Right cardiac atrium (tissue), 5 donors: ENCODE results near the gene CSMD2. TPM values are rescaled to one million over a fixed set of nuclear protein-coding genes. Genes with fewer than 3 reads are reported as not detected.
"Not testable (repeated sequence)": the region's sequence is repeated elsewhere in the genome, so short reads cannot be mapped to it uniquely, and the experiment has no call there.

Experiments
- ATAC-seq, 2 donors: fragments of 200-7000 bp; cut with Tn5 transposase; one replicate each; pipeline versions ENCODE4 v1.8.0 to v1.9.1; 2020; ENCODE audit warnings: moderate library complexity in 2 of 2, mild to moderate bottlenecking in 1 of 2
- DNase-seq, 3 donors: peaks; one replicate each; pipeline ENCODE4 v3.0.0-alpha.2; 2020
- H3K27ac ChIP-seq: one replicate; pipeline ENCODE4 v1.5.1; 2013; ENCODE audit warnings: mild to moderate bottlenecking, low read length, control low read depth, moderate library complexity
- H3K27me3 ChIP-seq: one replicate; pipeline ENCODE4 v1.6.1; 2013; ENCODE audit not compliant: control insufficient read depth, insufficient read depth
- H3K4me1 ChIP-seq: one replicate; pipeline ENCODE4 v1.6.1; 2013; ENCODE audit warnings: low read length; ENCODE audit not compliant: control insufficient read depth, insufficient read depth
- H3K4me3 ChIP-seq: one replicate; pipeline ENCODE4 v1.5.1; 2013; ENCODE audit warnings: low read length, control low read depth
- H3K9me3 ChIP-seq: one replicate; pipeline ENCODE4 v1.6.1; 2013; ENCODE audit warnings: low read length; ENCODE audit not compliant: control insufficient read depth
- WGBS: extraction: QIAGEN DNeasy Blood & Tissue Kit; methylation state at CpG from one replicate; pipeline ENCODE4 v1.1.7; 2013; 5-methylcytosine and 5-hydroxymethylcytosine counted together
- intact Hi-C, 4 donors: fragments of 100-400 bp; cut with DNase I; formaldehyde crosslinking; loops; one replicate each; pipeline versions ENCODE4 v1.11.0 to v1.14.0; 2022 to 2023
- long read RNA-seq, 4 donors: library from polyadenylated mRNA; unstranded; transcript quantifications; one replicate each; pipeline ENCODE4 v2.0.0, GENCODE V29; 2020 to 2021
- polyA plus RNA-seq: library from polyadenylated mRNA; stranded (reverse); fragments of 200-250 nt; gene quantifications from one replicate; pipeline ENCODE4 v1.2.3, GENCODE V29; 2013
- total RNA-seq, 4 donors: library from RNA; stranded (reverse); fragmentation: NEBNext Ultra II Directional; extraction: Animal tissue kit (Norgen Biotek cat#: 25700); gene quantifications; one replicate each; pipeline ENCODE4 v1.2.1, GENCODE V29; 2021
- donor health status: healthy with polysubstance abuse.
- donor health status: DM: no; HTN: yes; CAD: no.
- donor health status: DM: no; HTN: no; CAD: no.
- donor health status: DM: no; HTN: yes; CAD: no; lungs with severe emphysema.
- donor health status: DM: yes; HTN: yes; CAD: no.

Gene CSMD2
- total RNA-seq: under 1 TPM; 0.11 to 0.59 (median 0.32) TPM
- polyA plus RNA-seq: 0.38 TPM
- long read RNA-seq, donor 1: 0 reads
- long read RNA-seq, donor 2, partial matches to known transcripts: 0 of 1 reads
- long read RNA-seq, donor 2, other reads (novel, unspliced or antisense): 1 of 1 reads
- long read RNA-seq, donor 3, partial matches to known transcripts: 0 of 1 reads
- long read RNA-seq, donor 3, other reads (novel, unspliced or antisense): 0 of 1 reads
- long read RNA-seq, donor 4: 0 reads

- peak within 1 kb of the TSS; percentile 50 for H3K4me3 ChIP-seq
- no peaks in the 10 kb centered on the region for H3K9me3 ChIP-seq
- peaks cover 3% of the 10 kb centered on the region for H3K27me3 ChIP-seq
- peak in 2 of 3 donors; percentile 62 to 68 for DNase-seq
- ATAC-seq: peak in 1 of 2 donors; percentile 9
- WGBS: under 1% methylated on average over 77 of the region's 78 CpGs
- H3K4me1 ChIP-seq: no peaks in the 10 kb centered on the region
- H3K27ac ChIP-seq: no peak within 1 kb of the TSS
- intact Hi-C loops: loop anchor here in 3 of 4 donors (5.0 to 10.0 kb wide), 3 partner anchors 428 to 530 kb away; no protein-coding TSS in a partner anchor
Observed at GRCh38 chr1:34164771-34165391, at the start of gene CSMD2. TSS of gene CSMD2 (minus strand) at chr1:34165230. CDS start at chr1:34165097, 133 bp downstream.

DNA sequence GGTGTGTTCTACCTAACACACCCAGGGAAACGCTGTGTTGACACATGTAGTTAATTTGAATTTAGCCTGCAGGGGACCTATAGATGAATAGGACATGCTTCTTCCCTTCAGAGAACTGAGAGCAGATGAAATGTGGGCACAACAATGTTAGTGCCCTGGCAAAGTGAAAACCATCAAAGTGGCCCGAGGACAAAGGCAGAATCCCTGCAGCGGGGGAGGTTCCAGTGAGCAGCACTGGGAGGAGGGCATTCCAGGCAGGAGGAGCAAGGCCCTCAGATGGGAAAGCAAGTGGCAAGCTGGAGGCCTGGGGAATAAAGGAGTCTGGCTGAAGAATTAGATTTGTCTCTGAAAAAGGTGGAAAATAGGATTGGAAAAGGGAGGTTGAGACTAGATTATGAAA is 48.9 kb upstream of the CSMD2 start:
- no peaks in the 10 kb centered on the region for H3K27me3 ChIP-seq
- H3K4me3 ChIP-seq: no peak overlapping the region
- no peak for ATAC-seq
- no peaks in the 10 kb centered on the region for H3K9me3 ChIP-seq
- intact Hi-C loops: no loop called here
- H3K4me1 ChIP-seq: no peaks in the 10 kb centered on the region
- H3K27ac ChIP-seq: no peak overlapping the region
- WGBS: 46% methylated on average over 3 of the region's 3 CpGs
- DNase-seq: no peak

DNA sequence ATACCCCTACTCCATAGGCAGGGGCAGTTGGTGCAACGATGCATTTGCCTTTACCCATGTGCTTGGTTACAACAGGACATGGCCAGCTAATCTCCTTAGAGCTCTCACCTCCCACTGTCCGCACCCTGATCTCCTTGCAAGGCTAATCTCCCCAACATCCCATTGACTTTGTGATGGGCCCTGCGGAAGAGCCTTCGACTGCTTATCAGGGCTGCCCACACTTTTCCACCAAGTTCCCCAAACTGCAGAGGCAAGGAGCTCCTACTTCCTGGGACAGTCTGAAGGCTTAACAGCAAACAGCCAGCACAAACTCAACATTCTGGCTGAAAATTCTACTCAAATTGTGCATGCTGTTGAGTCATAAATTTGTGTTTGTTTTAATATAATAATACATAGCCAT is 47.6 kb upstream of the CSMD2 start:
- no peak overlapping the region for H3K4me3 ChIP-seq
- no peaks in the 10 kb centered on the region for H3K27me3 ChIP-seq
- intact Hi-C loops: no loop called here
- no peak for ATAC-seq
- no peaks in the 10 kb centered on the region for H3K4me1 ChIP-seq
- H3K9me3 ChIP-seq: no peaks in the 10 kb centered on the region
- 78% methylated on average over 4 of the region's 4 CpGs for WGBS
- no peak overlapping the region for H3K27ac ChIP-seq
- no peak for DNase-seq

DNA sequence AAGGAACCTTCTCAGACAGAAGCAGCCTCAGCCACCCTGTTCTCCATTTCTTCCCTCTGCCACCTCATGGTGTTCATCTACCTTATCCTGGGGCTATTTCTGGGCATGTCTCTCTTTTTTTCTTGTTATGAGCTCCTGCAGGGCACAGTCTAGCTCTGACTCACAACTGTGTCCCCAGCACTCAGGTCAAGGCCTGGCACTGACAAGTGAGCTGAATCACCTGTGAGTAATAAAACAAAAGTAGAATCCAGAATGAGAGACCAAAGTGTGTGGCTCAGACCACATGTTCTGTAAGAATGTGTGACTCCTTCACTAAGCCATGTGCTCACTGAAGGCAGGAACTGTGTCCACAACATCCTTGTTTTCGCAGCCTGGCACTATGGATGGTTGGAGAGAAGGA is 34.9 kb upstream of the CSMD2 start:
- Histone ChIP-seq H3K9me3 (no peaks in the 10 kb centered on the region), H3K4me1 (no peaks in the 10 kb centered on the region), H3K27ac (no peak overlapping the region), H3K27me3 (no peaks in the 10 kb centered on the region), H3K4me3 (no peak overlapping the region)
- ATAC-seq (no peak), DNase-seq (no peak)
- intact Hi-C loops: no loop called here
- 88% methylated on average over 1 of the region's 1 CpG for WGBS

DNA sequence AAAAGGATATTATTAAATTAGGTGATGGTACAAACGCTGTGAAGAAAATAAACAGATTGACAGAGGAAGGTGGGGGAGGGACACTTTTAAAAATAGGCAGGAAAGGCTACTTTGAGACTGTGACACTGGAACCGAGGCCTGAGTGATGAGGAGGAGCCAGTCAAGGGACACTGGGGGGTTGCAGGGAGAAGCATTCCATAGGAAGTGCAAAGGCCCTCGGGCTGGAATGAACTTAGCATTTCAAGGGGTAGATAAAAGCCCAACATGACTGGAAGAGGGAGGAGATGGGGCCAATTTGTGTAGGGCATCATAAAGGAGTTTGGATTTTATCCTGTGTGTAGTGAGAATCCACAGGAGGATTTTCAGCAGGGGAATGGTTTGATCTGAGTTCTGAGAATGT is 27.6 kb upstream of the CSMD2 start:
- WGBS: 42% methylated on average over 3 of the region's 3 CpGs
- intact Hi-C loops: no loop called here
- Histone ChIP-seq H3K27me3 (peaks cover 2% of the 10 kb centered on the region), H3K9me3 (peaks cover 2% of the 10 kb centered on the region), H3K27ac (no peak overlapping the region), H3K4me1 (no peaks in the 10 kb centered on the region), H3K4me3 (no peak overlapping the region)
- DNase-seq: no peak
- ATAC-seq: no peak

DNA sequence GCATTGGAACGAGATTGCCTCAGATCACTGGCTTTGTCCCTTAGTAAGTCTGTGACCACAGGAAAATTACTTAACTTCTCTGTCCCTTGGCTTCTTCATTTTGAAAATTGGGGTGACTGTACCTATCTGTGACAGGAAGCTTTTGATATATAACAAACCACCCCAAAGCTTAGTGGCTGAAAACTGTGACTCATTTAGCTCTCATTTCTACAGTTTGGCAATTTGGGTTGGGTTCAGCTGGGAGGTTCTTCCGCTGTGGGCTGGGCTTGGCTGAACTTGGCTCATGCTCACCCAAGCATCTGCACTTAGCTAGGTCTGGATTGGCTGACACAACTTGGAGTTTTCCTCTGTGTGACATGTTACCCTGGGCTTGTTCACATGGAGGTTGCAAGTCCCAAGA is 25.7 kb upstream of the CSMD2 start:
- 60% methylated on average over 2 of the region's 2 CpGs for WGBS

DNA sequence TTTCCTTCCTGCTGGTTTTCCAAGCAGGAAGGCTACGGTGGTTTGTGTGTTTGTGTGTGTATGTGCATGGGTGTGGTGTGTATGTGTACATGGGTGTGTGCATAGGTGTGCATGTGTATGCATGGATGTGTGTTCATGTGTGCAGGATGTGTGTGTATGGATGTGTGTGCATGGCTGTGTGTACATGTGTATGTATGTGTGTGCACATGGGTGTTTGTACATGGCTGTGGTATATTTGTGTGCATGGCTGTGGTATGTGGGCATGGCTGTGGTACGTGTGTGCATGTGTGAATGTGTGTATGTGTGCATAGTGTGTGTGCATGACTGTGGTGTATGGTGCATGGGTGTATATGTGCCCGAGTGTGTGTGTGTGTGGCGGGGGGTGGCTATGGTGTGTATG is 24.0 kb upstream of the CSMD2 start:
- intact Hi-C loops: no loop called here
- peaks cover 2% of the 10 kb centered on the region for H3K9me3 ChIP-seq
- no peak overlapping the region for H3K27ac ChIP-seq
- H3K27me3 ChIP-seq: peaks cover 2% of the 10 kb centered on the region
- WGBS: 79% methylated on average over 4 of the region's 4 CpGs
- no peak for DNase-seq
- no peaks in the 10 kb centered on the region for H3K4me1 ChIP-seq
- ATAC-seq: no peak
- no peak overlapping the region for H3K4me3 ChIP-seq

More for the DNA sequence above, 25.7 kb upstream of the CSMD2 start:
- DNase-seq (no peak), ATAC-seq (no peak)
- no peak overlapping the region for H3K27ac ChIP-seq
- H3K4me1 ChIP-seq: no peaks in the 10 kb centered on the region
- intact Hi-C loops: no loop called here
- H3K9me3 ChIP-seq: peaks cover 2% of the 10 kb centered on the region
- peaks cover 2% of the 10 kb centered on the region for H3K27me3 ChIP-seq
- H3K4me3 ChIP-seq: no peak overlapping the region

- 10% methylated on average over 8 of the region's 8 CpGs for WGBS
- no peaks in the 10 kb centered on the region for H3K4me1 ChIP-seq
- H3K27me3 ChIP-seq: peaks cover 2% of the 10 kb centered on the region
- DNase-seq: no peak
- intact Hi-C loops: no loop called here
- peaks cover 2% of the 10 kb centered on the region for H3K9me3 ChIP-seq
- no peak overlapping the region for H3K27ac ChIP-seq
- ATAC-seq: no peak
- H3K4me3 ChIP-seq: no peak overlapping the region
Observed at GRCh38 chr1:34188418-34188817, 23.4 kb upstream of the CSMD2 start.

DNA sequence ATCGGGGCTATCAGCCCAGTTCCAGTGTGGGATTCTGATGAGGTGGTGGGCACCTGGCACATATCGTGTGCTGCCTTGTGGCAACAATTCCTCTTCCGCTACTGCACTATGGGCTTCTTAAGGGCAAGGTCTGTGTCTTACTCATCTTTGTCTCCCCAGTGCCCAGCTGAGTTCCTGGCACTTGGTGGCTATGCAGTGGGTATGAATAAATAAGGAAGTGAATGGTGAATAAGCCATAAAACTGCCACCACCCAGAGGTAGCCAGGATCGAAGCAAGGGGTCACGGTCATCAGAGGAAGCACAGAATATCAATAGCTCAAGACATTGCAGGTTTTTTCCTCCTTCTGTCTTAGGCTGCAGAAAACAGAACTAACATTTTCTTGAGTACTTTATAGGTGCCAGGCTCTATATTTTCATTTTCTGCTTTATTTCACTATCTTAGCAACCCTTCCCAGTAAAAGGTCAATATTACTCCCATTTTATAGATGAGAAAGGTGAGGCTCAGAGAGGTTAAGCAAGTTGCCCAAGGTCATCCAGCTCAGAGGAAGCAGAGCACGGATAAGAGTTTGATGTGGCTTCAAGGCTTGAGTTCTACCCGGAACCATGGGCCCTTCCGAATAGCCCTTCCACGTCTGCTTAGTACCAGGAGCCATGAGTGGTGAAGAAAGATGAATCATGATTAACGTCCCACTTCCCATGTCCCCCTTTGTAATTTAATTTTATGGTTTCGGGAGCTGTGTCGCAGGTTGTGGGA is 21.9 kb upstream of the CSMD2 start:
- Histone ChIP-seq H3K27ac (no peak overlapping the region), H3K4me1 (no peaks in the 10 kb centered on the region), H3K4me3 (no peak overlapping the region), H3K9me3 (peaks cover 2% of the 10 kb centered on the region), H3K27me3 (peaks cover 8% of the 10 kb centered on the region)
- intact Hi-C loops: no loop called here
- 76% methylated on average over 12 of the region's 12 CpGs for WGBS
- DNase-seq (no peak), ATAC-seq (no peak)

- ATAC-seq, H3K27me3 ChIP-seq, H3K4me3 ChIP-seq, H3K9me3 ChIP-seq, H3K4me1 ChIP-seq, intact Hi-C loops, DNase-seq, H3K27ac ChIP-seq: not testable (repeated sequence)
- WGBS: 80% methylated on average over 4 of the region's 4 CpGs
Observed at GRCh38 chr1:34183381-34183780, 18.4 kb upstream of the CSMD2 start.

DNA sequence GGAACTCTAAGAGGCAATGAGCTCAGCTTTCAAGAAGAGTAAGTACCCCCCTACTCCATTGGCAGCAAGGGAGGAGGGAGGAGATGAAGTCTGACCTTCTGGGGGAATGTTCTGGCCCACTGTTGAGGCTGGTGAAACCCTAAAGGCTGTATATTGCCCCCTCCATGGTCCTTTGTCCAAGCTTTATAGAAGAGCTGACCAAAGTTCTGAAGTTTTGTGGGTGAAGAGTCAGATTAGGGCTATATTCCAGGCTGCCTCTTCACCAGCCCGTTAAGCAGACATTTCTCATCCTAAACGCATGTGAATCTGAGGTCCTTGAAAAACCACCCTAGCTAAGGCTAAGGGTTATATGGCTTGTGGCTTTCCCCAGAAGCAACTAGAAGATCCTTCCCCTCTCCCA is 13.0 kb upstream of the CSMD2 start:
- no peak overlapping the region for H3K4me3 ChIP-seq
- H3K27ac ChIP-seq: no peak overlapping the region
- DNase-seq (no peak), ATAC-seq (no peak)
- 61% methylated on average over 2 of the region's 2 CpGs for WGBS
- peaks cover 4% of the 10 kb centered on the region for H3K27me3 ChIP-seq
- intact Hi-C loops: no loop called here
- H3K4me1 ChIP-seq: no peaks in the 10 kb centered on the region
- no peaks in the 10 kb centered on the region for H3K9me3 ChIP-seq
